ENCODE data around the gene AXIN1. TPM values are rescaled to one million over a fixed set of nuclear protein-coding genes. Genes with fewer than 3 reads are reported as not detected.
"Not testable (repeated sequence)": the region's sequence is repeated elsewhere in the genome, so short reads cannot be mapped to it uniquely, and the experiment has no call there.

AXIN1 gene
- polyA plus RNA-seq, 1 donor, result 12.4 TPM

- peak; percentile 57 for DNase-seq
Measured at GRCh38 chr16:381789-382717, 29.5 kb upstream of the AXIN1 start, which contains the start of gene PGAP6. Gene PGAP6 (minus strand): TSS chr16:381978. CDS start chr16:381821, 157 bp downstream.

- DNase-seq, result no peak
Measured at GRCh38 chr16:381012-381788, 28.7 kb upstream of the AXIN1 start.

DNA sequence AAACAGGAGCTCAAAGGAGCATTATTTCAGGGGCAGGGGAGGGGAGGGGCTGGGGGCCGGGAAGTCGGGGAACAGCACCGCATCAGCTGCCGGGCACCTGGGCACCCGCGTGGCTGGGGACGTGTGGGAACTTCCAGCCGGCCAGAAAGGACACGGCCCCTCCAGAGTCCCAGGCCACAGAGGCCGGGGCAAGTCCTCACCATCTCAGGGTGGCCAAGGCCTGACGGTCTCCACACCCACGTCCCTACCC lies 28.2 kb upstream of the AXIN1 start:
- DNase-seq, result no peak

DNA sequence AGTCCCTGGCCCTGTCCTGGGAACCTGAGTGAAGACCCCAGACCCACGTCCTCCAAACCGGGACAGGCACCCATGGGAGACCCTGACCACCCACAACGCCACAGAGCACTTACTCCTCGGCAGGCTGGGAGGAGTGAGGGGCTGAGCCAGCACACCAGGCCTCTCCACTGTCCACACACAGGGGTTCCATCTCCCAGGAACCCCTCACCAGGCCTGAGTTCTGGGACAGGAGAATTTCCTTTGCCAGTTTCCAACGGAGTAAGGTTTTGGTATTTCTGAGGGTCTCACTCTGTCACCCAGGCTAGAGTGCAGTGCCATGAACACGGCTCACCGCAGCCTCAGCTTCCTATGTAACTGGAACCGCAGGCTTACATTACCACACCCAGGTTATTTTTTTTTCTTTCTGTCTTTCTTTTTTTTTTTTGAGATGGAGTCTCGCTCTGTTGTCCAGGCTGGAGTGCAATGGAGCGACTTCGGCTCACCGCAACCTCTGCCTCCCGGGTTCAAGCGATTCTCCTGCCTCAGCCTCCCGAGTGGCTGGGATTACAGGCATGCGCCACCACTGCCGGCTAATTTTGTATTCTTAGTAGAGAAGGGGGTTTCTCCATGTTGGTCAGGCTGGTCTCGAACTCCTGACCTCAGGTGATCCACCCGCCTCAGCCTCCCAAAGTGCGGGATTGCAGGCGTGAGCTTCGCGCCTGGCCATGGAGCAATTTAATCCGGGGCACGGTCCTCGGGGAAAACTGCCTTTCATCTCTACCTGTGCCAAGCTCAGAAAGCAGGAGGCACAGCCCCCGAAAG lies 27.6 kb upstream of the AXIN1 start:
- no peak for DNase-seq

DNA sequence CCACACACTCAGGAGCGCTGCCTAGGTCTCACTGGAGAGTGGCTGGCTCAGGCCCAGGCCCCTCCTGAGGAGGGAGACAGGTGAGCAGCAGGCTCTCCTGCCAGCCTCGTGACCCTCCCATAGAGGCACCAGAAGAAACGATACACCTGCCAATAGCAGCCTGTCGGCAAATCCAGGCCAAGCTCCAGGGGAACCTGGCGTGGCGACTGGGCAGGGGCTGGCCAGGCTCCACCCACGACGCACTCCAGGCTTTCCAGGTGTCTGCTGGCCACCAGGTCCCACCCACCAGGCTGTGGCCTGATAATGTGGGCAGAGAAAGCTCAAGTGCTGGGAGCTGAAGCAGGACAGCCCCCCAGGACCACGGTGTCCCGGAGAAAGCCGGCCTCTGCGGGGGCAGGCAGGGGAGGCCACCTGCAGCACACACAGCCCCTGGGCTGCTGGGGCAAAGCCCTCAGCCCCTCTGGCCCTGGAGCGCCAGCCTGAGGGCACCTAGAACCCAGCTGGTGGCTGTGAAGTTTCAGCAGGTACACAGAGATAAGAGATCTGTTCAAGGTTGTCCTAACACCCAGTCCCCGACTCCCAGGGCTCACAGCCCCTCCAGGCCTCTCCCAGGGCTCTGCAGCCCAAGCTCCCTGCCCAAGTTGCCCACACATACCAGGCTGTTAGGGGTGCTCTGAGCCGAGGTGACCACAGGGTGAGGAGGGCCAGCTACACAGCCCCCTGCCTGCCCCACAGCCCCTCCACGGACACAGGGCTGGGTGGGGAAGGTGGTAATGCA lies 26.8 kb upstream of the AXIN1 start:
- no peak for DNase-seq

DNA sequence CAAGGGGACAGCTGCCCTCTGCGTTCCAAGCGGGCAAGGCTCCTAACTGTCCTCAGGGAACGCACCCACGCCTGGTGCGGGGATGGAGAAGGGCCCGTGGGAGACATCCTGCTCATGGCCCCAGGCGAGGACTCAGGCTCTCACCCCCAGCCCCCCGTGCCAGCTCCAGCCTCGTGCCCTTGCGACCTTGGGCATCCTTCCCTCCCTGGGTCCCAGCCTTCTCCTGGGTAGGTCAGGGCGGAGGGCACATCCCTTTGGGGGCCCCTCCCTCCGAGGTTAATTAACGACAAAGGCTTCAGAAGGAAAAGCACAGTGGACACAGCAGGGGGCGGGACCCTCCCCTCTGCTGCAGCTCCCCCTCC lies 26.3 kb upstream of the AXIN1 start:
- DNase-seq, result no peak

DNA sequence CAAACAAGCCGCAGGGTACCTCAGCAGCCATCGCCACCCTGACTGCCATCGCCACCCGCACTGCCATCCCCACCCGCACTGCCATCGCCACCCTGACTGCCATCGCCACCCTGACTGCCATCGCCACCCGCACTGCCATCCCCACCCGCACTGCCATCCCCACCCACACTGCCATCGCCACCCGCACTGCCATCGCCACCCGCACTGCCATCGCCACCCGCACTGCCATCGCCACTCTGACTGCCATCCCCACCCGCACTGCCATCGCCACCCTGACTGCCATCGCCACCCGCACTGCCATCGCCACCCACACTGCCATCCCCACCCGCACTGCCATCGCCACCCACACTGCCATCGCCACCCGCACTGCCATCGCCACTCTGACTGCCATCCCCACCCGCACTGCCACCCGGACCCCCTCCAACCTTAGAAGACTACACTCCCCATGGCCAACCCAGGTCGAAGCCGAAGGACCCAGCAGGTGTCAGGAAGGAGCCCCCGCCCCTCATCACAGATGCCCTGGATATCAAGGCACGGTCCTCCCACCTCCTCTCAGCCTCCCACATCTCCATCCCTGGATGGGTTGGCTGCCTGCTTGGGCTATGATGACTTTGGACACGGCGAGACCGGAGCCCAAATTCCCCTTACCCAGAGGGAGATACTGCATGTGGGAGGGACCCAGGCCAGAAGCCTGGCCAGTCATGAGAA lies 25.7 kb upstream of the AXIN1 start:
- not testable (repeated sequence) for DNase-seq

DNA sequence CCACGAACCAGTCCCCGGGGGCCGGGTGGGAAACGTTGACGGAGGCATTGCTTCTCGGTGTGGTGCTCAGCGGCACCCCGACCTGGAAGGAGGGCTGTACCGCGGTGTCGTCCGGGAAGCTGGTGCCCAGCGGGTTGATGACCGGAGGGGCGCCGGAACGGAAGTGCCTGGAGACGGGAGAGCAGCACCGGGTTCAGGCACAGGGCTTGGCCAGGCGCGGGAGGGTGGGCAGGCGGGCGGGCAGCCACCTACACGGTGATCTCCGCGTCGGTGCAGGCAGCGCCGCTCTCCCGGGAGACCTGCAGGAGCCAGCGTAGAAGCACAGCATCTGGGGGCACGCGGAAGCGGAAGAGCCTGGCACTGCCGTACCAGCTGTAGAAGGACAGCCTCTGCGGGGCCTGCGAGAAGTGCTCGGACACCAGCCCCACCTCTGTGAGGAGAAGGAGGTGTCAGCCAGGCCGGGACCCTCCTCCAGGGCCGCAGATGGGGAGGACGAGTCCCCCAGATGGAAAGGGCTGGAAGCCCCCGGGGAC lies 25.0 kb upstream of the AXIN1 start:
- DNase-seq, result no peak

GRCh38 chr16:376817-377418 lies 24.4 kb upstream of the AXIN1 start:
- DNase-seq, result no peak

DNA sequence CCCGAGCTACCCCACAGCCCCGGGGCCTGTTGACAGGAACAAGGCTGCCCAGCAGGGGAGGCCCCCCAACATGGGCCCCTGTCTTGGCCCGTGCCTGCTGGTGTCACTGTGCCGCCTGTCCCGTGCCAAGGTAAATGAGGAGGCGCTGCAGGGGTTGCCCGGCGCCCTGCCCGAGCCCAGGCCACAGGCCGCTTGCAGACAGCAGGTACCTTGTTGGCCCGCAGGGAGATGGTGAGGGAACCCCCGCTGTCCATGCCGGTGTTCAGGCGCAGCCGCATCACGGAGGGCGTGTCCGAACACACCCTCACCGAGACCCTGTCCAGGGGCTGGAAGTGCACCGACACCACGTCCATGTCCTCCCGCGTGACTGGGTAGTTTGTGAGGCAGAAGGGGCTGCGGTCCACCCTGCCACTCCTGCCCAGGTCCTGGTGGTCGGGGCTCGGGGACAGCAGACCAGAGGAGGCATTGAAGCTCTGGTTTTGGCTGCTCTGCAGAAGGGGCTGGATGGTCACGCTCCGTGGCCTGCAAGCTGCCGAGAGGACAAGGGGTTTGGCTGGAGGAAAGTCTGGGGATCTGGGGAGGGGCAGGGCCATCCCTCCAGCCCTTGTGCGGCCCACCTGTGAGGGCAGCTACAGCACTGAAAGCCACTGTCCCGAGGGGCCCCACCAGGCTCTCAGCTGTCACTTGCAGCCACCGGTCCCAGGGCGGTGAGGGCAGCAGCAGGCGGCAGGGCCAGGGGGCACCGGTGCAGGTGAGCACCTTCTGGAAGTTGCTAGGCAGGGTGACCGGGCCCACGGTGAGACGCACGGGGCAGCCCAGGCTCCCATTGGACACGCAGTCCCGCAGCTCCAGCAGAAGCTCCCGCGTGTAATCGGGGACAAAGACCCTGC lies 23.6 kb upstream of the AXIN1 start:
- no peak for DNase-seq

- no peak for DNase-seq
Measured at GRCh38 chr16:375212-375611, 22.7 kb upstream of the AXIN1 start.

GRCh38 chr16:374616-374926 lies 22.0 kb upstream of the AXIN1 start:
- no peak for DNase-seq

DNA sequence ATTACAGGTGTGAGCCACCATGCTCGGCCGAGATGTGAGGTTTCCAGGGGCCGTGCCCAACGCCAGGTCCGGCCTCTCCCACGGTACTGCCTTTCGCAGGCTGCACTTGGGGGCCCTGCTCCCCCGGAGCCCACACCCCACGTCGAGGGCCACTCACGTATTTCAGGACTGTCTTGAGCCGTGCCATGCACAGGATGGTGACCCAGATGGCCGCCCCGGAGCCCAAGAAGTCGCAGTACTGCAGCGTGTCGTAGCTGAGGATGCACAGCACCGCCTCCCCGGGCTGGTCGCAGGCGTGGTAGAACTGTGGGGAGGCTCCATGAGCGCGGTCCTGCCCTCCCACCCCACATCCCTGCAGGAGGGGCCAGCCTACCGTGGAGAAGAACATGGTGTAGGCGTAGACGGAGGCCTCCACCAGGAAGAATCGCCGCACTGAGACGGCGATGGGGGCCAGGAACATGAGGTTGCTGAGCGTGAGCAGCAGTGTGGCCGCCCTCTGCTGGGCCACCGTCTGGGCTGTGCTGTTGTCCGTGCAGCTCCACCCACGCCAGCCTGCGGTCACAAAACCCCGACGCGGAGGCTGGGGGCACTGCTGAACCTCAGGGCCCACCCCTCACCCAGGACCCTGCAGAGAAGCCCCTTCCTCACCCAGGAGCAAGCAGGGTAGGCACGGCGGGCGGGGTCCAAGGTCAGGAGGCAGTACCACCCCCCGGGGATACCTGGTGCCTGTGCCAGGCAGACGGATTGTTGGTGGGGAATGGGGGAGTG lies 21.5 kb upstream of the AXIN1 start:
- DNase-seq, result no peak

DNA sequence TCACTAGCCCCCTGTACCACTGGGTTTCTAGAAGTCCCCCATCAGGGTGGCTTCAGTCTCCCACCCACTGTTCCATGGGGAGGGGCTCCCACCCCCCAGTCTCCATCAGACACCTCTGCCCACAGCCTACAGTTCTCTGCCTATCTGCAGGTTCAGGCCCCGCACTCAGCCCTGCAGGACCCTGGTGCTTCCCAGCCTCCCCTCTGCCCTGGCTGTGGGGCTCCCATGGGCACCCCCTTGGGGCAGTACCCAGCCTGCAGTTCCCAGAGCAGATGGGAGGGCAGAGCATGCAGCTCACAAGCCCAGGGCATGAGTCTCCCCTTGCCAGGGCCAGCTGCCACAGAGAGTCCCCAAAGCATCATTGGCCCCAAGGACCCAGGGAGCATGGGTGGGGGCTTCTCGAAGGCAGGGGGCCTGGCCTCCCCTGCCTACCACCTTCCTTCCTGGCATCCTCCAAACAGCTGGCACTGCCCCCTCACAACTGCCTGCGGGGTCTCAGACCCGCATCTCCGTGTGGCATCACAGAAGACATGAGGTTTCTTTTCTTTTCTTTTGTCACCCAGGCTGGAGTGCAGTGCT lies 20.6 kb upstream of the AXIN1 start:
- DNase-seq, result no peak

- DNase-seq, result no peak
Measured at GRCh38 chr16:372302-372983, 19.9 kb upstream of the AXIN1 start.

GRCh38 chr16:371515-372301 lies 19.2 kb upstream of the AXIN1 start:
- no peak for DNase-seq

- DNase-seq, result no peak
Measured at GRCh38 chr16:370979-371514, 18.5 kb upstream of the AXIN1 start.

All from hindlimb muscle (tissue), 1 donor.